H9 (cell line): ENCODE data around the gene MTF1. TPM values are rescaled to one million over a fixed set of nuclear protein-coding genes. Genes with fewer than 3 reads are reported as not detected.

Source experiments
- DNase-seq: peaks from one replicate; pipeline ENCODE4 v3.0.0-alpha.2; 2017
- H2AFZ ChIP-seq: one replicate; pipeline ENCODE4 v1.6.1; 2013; ENCODE audit warnings: mild to moderate bottlenecking, low read length, control low read depth, moderate library complexity
- H2AK5ac ChIP-seq: 2 replicates; pipeline ENCODE4 v1.6.1; 2013; ENCODE audit warnings: low read length, control low read depth, mixed read lengths; ENCODE audit not compliant: insufficient read length
- H2BK120ac ChIP-seq: one replicate; pipeline ENCODE4 v1.6.1; 2013; ENCODE audit warnings: low read depth, mild to moderate bottlenecking, low read length, control low read depth, inconsistent platforms; ENCODE audit not compliant: poor library complexity, severe bottlenecking
- H2BK12ac ChIP-seq: 2 replicates; pipeline ENCODE4 v1.6.1; 2013; ENCODE audit warnings: low read length, control low read depth, mixed read lengths, low read depth; ENCODE audit not compliant: insufficient read length
- H2BK15ac ChIP-seq: 2 replicates; pipeline ENCODE4 v1.6.1; 2013; ENCODE audit warnings: low read depth, low read length, control low read depth
- H2BK20ac ChIP-seq: one replicate; pipeline ENCODE4 v1.6.1; 2013; ENCODE audit warnings: low read depth, mild to moderate bottlenecking, low read length, control low read depth, inconsistent platforms; ENCODE audit not compliant: poor library complexity, severe bottlenecking
- H2BK5ac ChIP-seq: 2 replicates; pipeline ENCODE4 v1.6.1; 2013; ENCODE audit warnings: low read length, control low read depth, mixed read lengths; ENCODE audit not compliant: insufficient read length
- H3K14ac ChIP-seq: 2 replicates; pipeline ENCODE4 v1.6.1; 2013; ENCODE audit warnings: low read length, control low read depth; ENCODE audit not compliant: insufficient read depth
- H3K18ac ChIP-seq: 2 replicates; pipeline ENCODE4 v1.6.1; 2013; ENCODE audit warnings: low read depth, mild to moderate bottlenecking, mixed read lengths, low read length, control low read depth; ENCODE audit not compliant: insufficient read length
- H3K23ac ChIP-seq: 2 replicates; pipeline ENCODE4 v1.6.1; 2013; ENCODE audit warnings: low read length, control low read depth, mixed read lengths, low read depth; ENCODE audit not compliant: insufficient read length
- H3K23me2 ChIP-seq: 2 replicates; pipeline ENCODE4 v1.6.1; 2013; ENCODE audit warnings: low read depth, mild to moderate bottlenecking, mixed read lengths, low read length, control low read depth; ENCODE audit not compliant: insufficient read length, poor library complexity, severe bottlenecking
- H3K27ac ChIP-seq: 2 replicates; pipeline ENCODE4 v1.5.1; 2013; ENCODE audit warnings: low read length, control low read depth, mixed read lengths, low read depth; ENCODE audit not compliant: insufficient read length
- H3K27me3 ChIP-seq: 2 replicates; pipeline ENCODE4 v1.6.1; 2013; ENCODE audit warnings: low read length, control low read depth, inconsistent platforms; ENCODE audit not compliant: insufficient read depth
- H3K4ac ChIP-seq: 2 replicates; pipeline ENCODE4 v1.6.1; 2013; ENCODE audit warnings: low read depth, mild to moderate bottlenecking, control low read depth, inconsistent platforms, low read length, moderate library complexity
- H3K4me1 ChIP-seq: 2 replicates; pipeline ENCODE4 v1.6.1; 2013; ENCODE audit warnings: low read length, control low read depth, inconsistent platforms; ENCODE audit not compliant: insufficient read depth
- H3K4me2 ChIP-seq: 2 replicates; pipeline ENCODE4 v1.6.1; 2013; ENCODE audit warnings: low read length, control low read depth, mixed read lengths; ENCODE audit not compliant: insufficient read length, insufficient read depth
- H3K56ac ChIP-seq: 2 replicates; pipeline ENCODE4 v1.6.1; 2013; ENCODE audit warnings: low read depth, mild to moderate bottlenecking, mixed read lengths, low read length, control low read depth; ENCODE audit not compliant: insufficient read length
- H3K79me1 ChIP-seq: 2 replicates; pipeline ENCODE4 v1.6.1; 2013; ENCODE audit warnings: low read depth, mild to moderate bottlenecking, moderate library complexity, low read length, control low read depth, inconsistent platforms; ENCODE audit not compliant: insufficient read depth, poor library complexity, severe bottlenecking
- H3K79me2 ChIP-seq: 2 replicates; pipeline ENCODE4 v1.6.1; 2013; ENCODE audit warnings: low read length, control low read depth, inconsistent platforms; ENCODE audit not compliant: insufficient read depth
- H3K9ac ChIP-seq: 2 replicates; pipeline ENCODE4 v1.6.1; 2013; ENCODE audit warnings: low read length, control low read depth, mixed read lengths; ENCODE audit not compliant: insufficient read length; ENCODE audit errors: extremely low read depth
- H3K9me3 ChIP-seq: one replicate; pipeline ENCODE4 v1.6.1; 2013; ENCODE audit warnings: low read depth, low read length, inconsistent platforms; ENCODE audit not compliant: control insufficient read depth
- H3T11ph ChIP-seq: one replicate; pipeline ENCODE4 v1.6.1; 2013; ENCODE audit warnings: mild to moderate bottlenecking, low read length, control low read depth, inconsistent platforms
- H4K20me1 ChIP-seq: one replicate; pipeline ENCODE4 v1.6.1; 2013; ENCODE audit not compliant: control insufficient read depth, insufficient read length, insufficient read depth
- H4K5ac ChIP-seq: 2 replicates; pipeline ENCODE4 v1.6.1; 2013; ENCODE audit warnings: low read depth, mild to moderate bottlenecking, mixed read lengths, low read length, control low read depth; ENCODE audit not compliant: insufficient read length
- H4K8ac ChIP-seq: replicated peaks from 2 replicates; pipeline ENCODE4 v1.6.1; 2013; ENCODE audit warnings: low read length, control low read depth, mixed read lengths, low read depth; ENCODE audit not compliant: insufficient read length
- H4K91ac ChIP-seq: 2 replicates; pipeline ENCODE4 v1.6.1; 2013; ENCODE audit warnings: low read depth, mild to moderate bottlenecking, moderate library complexity, mixed read lengths, low read length, control low read depth; ENCODE audit not compliant: insufficient read length
- H3K27ac Mint-ChIP-seq, 3 experiments: 2 replicates in 2 of 3; 3 replicates in 1 of 3; pipeline ENCODE4 v1.8.0; 2020 to 2021; ENCODE audit warnings: mixed read lengths in 3 of 3, mild to moderate bottlenecking in 1 of 3, moderate library complexity in 1 of 3
- H3K27me3 Mint-ChIP-seq: 2 replicates; pipeline ENCODE4 v1.8.0; 2021; ENCODE audit warnings: low read depth, mild to moderate bottlenecking, moderate library complexity, mixed read lengths
- H3K36me3 Mint-ChIP-seq, 3 experiments: 2 replicates in 2 of 3; 3 replicates in 1 of 3; pipeline ENCODE4 v1.8.0; 2020 to 2021; ENCODE audit warnings: low read depth in 3 of 3, mixed read lengths in 3 of 3; ENCODE audit not compliant: insufficient read depth in 1 of 3
- H3K4me1 Mint-ChIP-seq, 2 experiments: 2 replicates each; pipeline ENCODE4 v1.8.0; 2020; ENCODE audit warnings: mixed read lengths in 2 of 2
- H3K4me3 Mint-ChIP-seq, 2 experiments: 2 replicates in 1 of 2; 3 replicates in 1 of 2; pipeline ENCODE4 v1.8.0; 2020 to 2021; ENCODE audit warnings: mild to moderate bottlenecking in 2 of 2, mixed read lengths in 2 of 2, moderate library complexity in 1 of 2
- H3K9me3 Mint-ChIP-seq, 2 experiments: 2 replicates in 1 of 2; 3 replicates in 1 of 2; pipeline ENCODE4 v1.8.0; 2020; ENCODE audit warnings: mild to moderate bottlenecking in 2 of 2, mixed read lengths in 2 of 2, moderate library complexity in 1 of 2
- CTCF ChIP-seq: fragments of 200-600 bp; sonication (generic); conservative IDR thresholded peaks from 3 replicates; pipeline ENCODE4 v1.8.0; 2021; ENCODE audit warnings: antibody characterized with exemption, mild to moderate bottlenecking
- WGBS: extraction: QIAGEN DNeasy Blood & Tissue Kit; methylation state at CpG from one replicate; pipeline ENCODE4 v1.1.7; 2013; ENCODE audit warnings: missing lambda C conversion rate, low lambda C conversion rate, mixed read lengths; ENCODE audit not compliant: insufficient read length; ENCODE audit errors: extremely low coverage; 5-methylcytosine and 5-hydroxymethylcytosine counted together
- total RNA-seq: library from RNA; stranded (reverse); gene quantifications from 2 replicates; pipeline ENCODE4 v1.2.1, GENCODE V29; 2021

MTF1 gene
- total RNA-seq, 1 experiment from 2014 or later = 17.0 TPM

GRCh38 chr1:37814252-37814651 is 45.1 kb downstream of the MTF1 start:
- Histone ChIP-seq H3T11ph (no peak overlapping the region), H2AFZ (no peak overlapping the region), H2AK5ac (no peak overlapping the region), H3K4me1 (no peaks in the 10 kb centered on the region), H3K18ac (no peak overlapping the region), H2BK120ac (no peak overlapping the region), H3K9ac (no peak overlapping the region), H2BK5ac (no peak overlapping the region), H3K79me2 (no peaks in the 10 kb centered on the region), H4K8ac (no peak overlapping the region), H3K14ac (no peak overlapping the region), H2BK12ac (no peak overlapping the region), H3K79me1 (no peaks in the 10 kb centered on the region), H4K20me1 (no peaks in the 10 kb centered on the region), H3K27me3 (no peaks in the 10 kb centered on the region), H4K91ac (no peak overlapping the region), H3K23ac (no peak overlapping the region), H4K5ac (no peak overlapping the region), H2BK15ac (no peak overlapping the region), H3K23me2 (no peaks in the 10 kb centered on the region), H3K4me2 (no peak overlapping the region), H3K4ac (no peak overlapping the region), H2BK20ac (no peak overlapping the region), H3K27ac (no peak overlapping the region), H3K56ac (no peak overlapping the region), H3K9me3 (no peaks in the 10 kb centered on the region)
- Mint-ChIP-seq H3K4me1 (peaks cover 3 to 13% of the 10 kb centered on the region in 2 experiments; a peak in 3 of 4 replicates), H3K36me3 (peaks cover 6 to 47% (median 26%) of the 10 kb centered on the region in 3 experiments; a peak in 6 of 7 replicates), H3K4me3 (no peak overlapping the region), H3K27ac (peak overlapping the region in 2 of 3 experiments; percentile 15 to 61; a peak in 2 of 7 replicates), H3K9me3 (no peaks in the 10 kb centered on the region), H3K27me3 (no peaks in the 10 kb centered on the region)
- DNase-seq = no peak
- no CpG with 5 or more reads among the region's 7 CpGs for WGBS
- TF ChIP-seq CTCF = no peak
